Measurements from ENCODE around the gene SLC22A14.

DNA sequence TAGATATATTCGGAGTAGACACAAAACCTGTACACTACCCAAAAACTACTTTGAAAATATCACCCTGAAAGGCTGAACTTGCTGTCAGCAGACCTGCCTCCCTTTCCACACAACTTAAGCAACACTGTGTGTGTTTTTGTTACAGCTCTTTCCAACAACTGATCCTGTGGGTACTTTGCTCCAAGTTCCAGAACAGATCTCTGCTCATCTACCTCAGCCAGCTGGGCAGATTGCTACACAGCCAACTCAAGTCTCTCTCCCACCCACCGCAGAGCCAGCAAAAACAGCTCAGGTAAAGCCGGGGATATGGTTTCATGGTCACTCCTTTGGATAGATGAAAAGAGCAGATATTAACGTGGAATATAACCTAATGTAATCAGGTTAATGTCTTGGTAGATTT lies 36.2 kb upstream of the SLC22A14 start:
- TF ChIP-seq, protein P1, sequence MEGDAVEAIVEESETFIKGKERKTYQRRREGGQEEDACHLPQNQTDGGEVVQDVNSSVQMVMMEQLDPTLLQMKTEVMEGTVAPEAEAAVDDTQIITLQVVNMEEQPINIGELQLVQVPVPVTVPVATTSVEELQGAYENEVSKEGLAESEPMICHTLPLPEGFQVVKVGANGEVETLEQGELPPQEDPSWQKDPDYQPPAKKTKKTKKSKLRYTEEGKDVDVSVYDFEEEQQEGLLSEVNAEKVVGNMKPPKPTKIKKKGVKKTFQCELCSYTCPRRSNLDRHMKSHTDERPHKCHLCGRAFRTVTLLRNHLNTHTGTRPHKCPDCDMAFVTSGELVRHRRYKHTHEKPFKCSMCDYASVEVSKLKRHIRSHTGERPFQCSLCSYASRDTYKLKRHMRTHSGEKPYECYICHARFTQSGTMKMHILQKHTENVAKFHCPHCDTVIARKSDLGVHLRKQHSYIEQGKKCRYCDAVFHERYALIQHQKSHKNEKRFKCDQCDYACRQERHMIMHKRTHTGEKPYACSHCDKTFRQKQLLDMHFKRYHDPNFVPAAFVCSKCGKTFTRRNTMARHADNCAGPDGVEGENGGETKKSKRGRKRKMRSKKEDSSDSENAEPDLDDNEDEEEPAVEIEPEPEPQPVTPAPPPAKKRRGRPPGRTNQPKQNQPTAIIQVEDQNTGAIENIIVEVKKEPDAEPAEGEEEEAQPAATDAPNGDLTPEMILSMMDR (IDR thresholded peaks at IDR 0.05; ENCODE audit: low read depth, low read length, missing input control), result no peak
- TF ChIP-seq SP1 (IDR thresholded peaks at IDR 0.05), result no peak
- TF ChIP-seq, protein P2, sequence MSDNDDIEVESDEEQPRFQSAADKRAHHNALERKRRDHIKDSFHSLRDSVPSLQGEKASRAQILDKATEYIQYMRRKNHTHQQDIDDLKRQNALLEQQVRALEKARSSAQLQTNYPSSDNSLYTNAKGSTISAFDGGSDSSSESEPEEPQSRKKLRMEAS (IDR thresholded peaks at IDR 0.05), result no peak

Data from liver (tissue), 3 donors.